ENCODE results near the gene DICER1. TPM values are rescaled to one million over a fixed set of nuclear protein-coding genes. Genes with fewer than 3 reads are reported as not detected.

DICER1 gene
- polyA plus RNA-seq, 2 of the 4 experiments (the other 2 are of a cell fraction), result 14.1 to 46.3 TPM

- Histone ChIP-seq H3K4me3 (no peak overlapping the region), H3K27ac (no peak overlapping the region), H3K4me1 (no peaks in the 10 kb centered on the region), H3K9me3 (no peaks in the 10 kb centered on the region), H3K4me2 (no peak overlapping the region)
- FAIRE-seq, result no peak
- ChIA-PET POLR2A (no interaction called here), CTCF (no interaction called here)
- WGBS (ENCODE audit: missing lambda C conversion rate), result 95% methylated on average over 4 of the region's 4 CpGs
- TF ChIP-seq FOSB (CRISPR knock-in tag; IDR thresholded peaks at IDR 0.05) (no peak), FOXS1 (CRISPR knock-in tag; IDR thresholded peaks at IDR 0.05) (no peak), KDM1A (IDR thresholded peaks at IDR 0.05; ENCODE audit: low read depth) (no peak), EHF (CRISPR knock-in tag; IDR thresholded peaks at IDR 0.05) (no peak), MAZ (IDR thresholded peaks at IDR 0.05; ENCODE audit: borderline replicate concordance, low read depth, low read length) (no peak), ZNF302 (CRISPR knock-in tag; IDR thresholded peaks at IDR 0.05) (no peak), ZSCAN20 (CRISPR knock-in tag; IDR thresholded peaks at IDR 0.05) (no peak), MAX (IDR thresholded peaks at IDR 0.05) (no peak), REST (IDR thresholded peaks at IDR 0.05) (no peak), NPAS2 (CRISPR knock-in tag; IDR thresholded peaks at IDR 0.05; ENCODE audit: borderline replicate concordance) (no peak), GATA3 (IDR thresholded peaks at IDR 0.05; ENCODE audit: borderline replicate concordance) (no peak), HOXB13 (CRISPR knock-in tag; IDR thresholded peaks at IDR 0.05; ENCODE audit: low read depth) (no peak), POLR2AphosphoS2 (conservative IDR thresholded peaks at IDR 0.05; ENCODE audit: low read length) (no peak), SREBF2 (IDR thresholded peaks at IDR 0.05) (no peak), E2F6 (IDR thresholded peaks at IDR 0.05; ENCODE audit: borderline replicate concordance, low read depth) (no peak), TFCP2L1 (CRISPR knock-in tag; IDR thresholded peaks at IDR 0.05) (no peak), JUNB (IDR thresholded peaks at IDR 0.05) (no peak), HES2 (IDR thresholded peaks at IDR 0.05) (no peak), KDM5A (IDR thresholded peaks at IDR 0.05) (no peak)
- ATAC-seq, result no peak; a peak in 1 of 6 replicates
- DNase-seq (ENCODE audit: low read depth in 1 of 2, low spot score in 1 of 2), result no peak
Measured at GRCh38 chr14:95113476-95113875, 43.9 kb downstream of the DICER1 start.

GRCh38 chr14:95111507-95112164, 45.7 kb downstream of the DICER1 start:
- FAIRE-seq (no peak), ATAC-seq (no peak), DNase-seq (ENCODE audit: low read depth in 1 of 2, low spot score in 1 of 2) (no peak)
- POLR2A ChIA-PET, result interaction anchor here (0.7 kb wide), 1 partner anchor 138 kb away, joined by 3 read pairs; no protein-coding TSS in a partner anchor
- WGBS (ENCODE audit: missing lambda C conversion rate), result 83% methylated on average over 2 of the region's 2 CpGs
- CTCF ChIA-PET, result interaction anchor here (1.1 kb wide), 2 partner anchors 10 to 320 kb away, joined by 3 to 5 read pairs; no protein-coding TSS in a partner anchor
- Histone ChIP-seq H3K9me3 (no peaks in the 10 kb centered on the region), H3K27ac (no peak overlapping the region), H3K4me1 (no peaks in the 10 kb centered on the region), H3K4me3 (no peak overlapping the region), H3K4me2 (no peak overlapping the region)
- no peak for TF ChIP-seq USF2 (IDR thresholded peaks at IDR 0.05)
- TF ChIP-seq CBX2 (IDR thresholded peaks at IDR 0.05; ENCODE audit: borderline replicate concordance, low read depth), result no peak
- TF ChIP-seq NPAS2 (CRISPR knock-in tag; IDR thresholded peaks at IDR 0.05; ENCODE audit: borderline replicate concordance), result no peak
- TF ChIP-seq ATOH8 (CRISPR knock-in tag; IDR thresholded peaks at IDR 0.05; ENCODE audit: low read depth), result no peak
- no peak for TF ChIP-seq CEBPB (IDR thresholded peaks at IDR 0.05)
- TF ChIP-seq BCL3 (IDR thresholded peaks at IDR 0.05), result no peak
- TF ChIP-seq RNF2 (IDR thresholded peaks at IDR 0.05; ENCODE audit: borderline replicate concordance, low read depth), result no peak
- no peak for TF ChIP-seq REST (IDR thresholded peaks at IDR 0.05)
- TF ChIP-seq ZNF302 (CRISPR knock-in tag; IDR thresholded peaks at IDR 0.05), result no peak

Measured in A549 (cell line).